Fibroblast of mammary gland (primary cell): ENCODE measurements around the gene WWOX.

ENCODE experiments used
- DNase-seq: peaks from one replicate; pipeline ENCODE4 v3.0.0-alpha.2; 2010; ENCODE audit warnings: low read depth
- H3K4me3 ChIP-seq: 2 replicates; pipeline ENCODE4 v1.5.1; 2011; ENCODE audit warnings: low read depth, mild to moderate bottlenecking, low read length, moderate library complexity; ENCODE audit not compliant: control insufficient read depth
- CTCF ChIP-seq: conservative IDR thresholded peaks from 2 replicates; pipeline ENCODE4 v1.5.1; 2011; ENCODE audit warnings: low read depth, low read length, inconsistent platforms; ENCODE audit not compliant: control insufficient read depth, insufficient read depth

WWOX gene

GRCh38 chr16:78348886-78349285 is 249.4 kb downstream of the WWOX start:
- H3K4me3 ChIP-seq, result no peak overlapping the region
- TF ChIP-seq CTCF, result no peak
- DNase-seq, result no peak

GRCh38 chr16:78352184-78352583 is 252.7 kb downstream of the WWOX start:
- no peak for TF ChIP-seq CTCF
- DNase-seq, result no peak
- H3K4me3 ChIP-seq, result no peak overlapping the region

GRCh38 chr16:78353640-78354275 is 254.3 kb downstream of the WWOX start:
- H3K4me3 ChIP-seq, result no peak overlapping the region
- no peak for TF ChIP-seq CTCF
- DNase-seq, result no peak

- TF ChIP-seq CTCF, result no peak
- DNase-seq, result no peak
- H3K4me3 ChIP-seq, result no peak overlapping the region
These were observed 263.2 kb downstream of the WWOX start for GRCh38 chr16:78362524-78363135.

GRCh38 chr16:78363843-78364555 is 264.5 kb downstream of the WWOX start:
- no peak overlapping the region for H3K4me3 ChIP-seq
- no peak for TF ChIP-seq CTCF
- no peak for DNase-seq

- TF ChIP-seq CTCF, result no peak
- H3K4me3 ChIP-seq, result no peak overlapping the region
- no peak for DNase-seq
These were observed 265.1 kb downstream of the WWOX start for GRCh38 chr16:78364556-78364880.
